OCI-LY1 (cell line): ENCODE measurements around the gene ADGRD2.

ENCODE experiments used
- H2AFZ ChIP-seq: fragments of 200-600 bp; sonication (generic), shearing (Covaris generic); 2 replicates; pipeline ENCODE4 v1.6.0; 2014; ENCODE audit warnings: antibody characterized with exemption, mild to moderate bottlenecking, low read length
- H3F3A ChIP-seq: fragments of 200-600 bp; sonication (generic), shearing (Covaris generic); 2 replicates; pipeline ENCODE4 v1.6.0; 2014; ENCODE audit warnings: mild to moderate bottlenecking, antibody characterized with exemption, low read length, moderate library complexity; ENCODE audit not compliant: insufficient read depth
- H3K27ac ChIP-seq: fragments of 200-600 bp; sonication (generic); 2 replicates; pipeline ENCODE4 v1.5.1; 2014; ENCODE audit warnings: low read length, mixed run types, mild to moderate bottlenecking, low read depth; ENCODE audit not compliant: poor library complexity, severe bottlenecking
- H3K27me3 ChIP-seq: fragments of 200-600 bp; sonication (generic); 2 replicates; pipeline ENCODE4 v1.6.0; 2014; ENCODE audit warnings: antibody characterized with exemption, mild to moderate bottlenecking, low read length, moderate library complexity; ENCODE audit not compliant: insufficient read depth
- H3K36me3 ChIP-seq: fragments of 200-600 bp; sonication (generic); 2 replicates; pipeline ENCODE4 v1.6.1; 2014; ENCODE audit warnings: mild to moderate bottlenecking, antibody characterized with exemption, low read length, moderate library complexity, mixed read lengths; ENCODE audit not compliant: insufficient read depth
- H3K4me1 ChIP-seq: fragments of 200-600 bp; sonication (generic); 2 replicates; pipeline ENCODE4 v1.5.1; 2014; ENCODE audit warnings: mild to moderate bottlenecking, low read length, moderate library complexity; ENCODE audit not compliant: insufficient read depth, severe bottlenecking
- H3K4me2 ChIP-seq: fragments of 200-600 bp; sonication (generic), shearing (Covaris generic); 2 replicates; pipeline ENCODE4 v1.6.1; 2014; ENCODE audit warnings: low read length
- H3K4me3 ChIP-seq: fragments of 200-600 bp; sonication (generic); 2 replicates; pipeline ENCODE4 v1.5.1; 2014; ENCODE audit warnings: low read length, low read depth, mild to moderate bottlenecking, mixed read lengths; ENCODE audit not compliant: poor library complexity, severe bottlenecking
- H3K79me2 ChIP-seq: fragments of 200-600 bp; shearing (Covaris generic); 2 replicates; pipeline ENCODE4 v1.6.1; 2016; ENCODE audit warnings: mixed run types, low read length, mixed read lengths; ENCODE audit not compliant: insufficient read depth
- H3K9ac ChIP-seq: fragments of 200-600 bp; sonication (generic), shearing (Covaris generic); 2 replicates; pipeline ENCODE4 v1.6.1; 2014; ENCODE audit warnings: mild to moderate bottlenecking, low read length, mixed read lengths
- H3K9me2 ChIP-seq: fragments of 200-600 bp; sonication (generic), shearing (Covaris generic); 2 replicates; pipeline ENCODE4 v1.6.1; 2014; ENCODE audit warnings: low read depth, mild to moderate bottlenecking, low read length, mixed read lengths
- H3K9me3 ChIP-seq: fragments of 200-600 bp; shearing (Covaris generic); 2 replicates; pipeline ENCODE4 v1.6.1; 2014; ENCODE audit warnings: low read length, mixed read lengths
- H4K20me1 ChIP-seq: fragments of 200-600 bp; sonication (generic), shearing (Covaris generic); 2 replicates; pipeline ENCODE4 v1.6.0; 2016; ENCODE audit warnings: mild to moderate bottlenecking, low read length; ENCODE audit not compliant: insufficient read depth
- CTCF ChIP-seq: fragments of 200-600 bp; sonication (generic), shearing (Covaris generic); IDR thresholded peaks from 2 replicates; pipeline ENCODE4 v1.5.1; 2017; ENCODE audit warnings: mild to moderate bottlenecking, antibody characterized with exemption, low read length, moderate library complexity, mixed read lengths
- EZH2 ChIP-seq: fragments of 200-600 bp; sonication (generic), shearing (Covaris generic); IDR thresholded peaks from 2 replicates; pipeline ENCODE4 v1.8.0; 2017; ENCODE audit warnings: borderline replicate concordance, mixed run types, mild to moderate bottlenecking, antibody characterized with exemption, low read length, moderate library complexity, mixed read lengths

The ADGRD2 gene

GRCh38 chr9:124501771-124502320 is 51.6 kb downstream of the ADGRD2 start:
- H3K36me3 ChIP-seq = no peaks in the 10 kb centered on the region
- no peaks in the 10 kb centered on the region for H3K9me2 ChIP-seq
- H3K9ac ChIP-seq = no peak overlapping the region
- no peaks in the 10 kb centered on the region for H3K9me3 ChIP-seq
- H3K79me2 ChIP-seq = no peaks in the 10 kb centered on the region
- no peak overlapping the region for H3K4me3 ChIP-seq
- H4K20me1 ChIP-seq = no peaks in the 10 kb centered on the region
- H3K4me2 ChIP-seq = no peak overlapping the region
- no peak overlapping the region for H3K27ac ChIP-seq
- no peak for TF ChIP-seq EZH2
- no peak for TF ChIP-seq CTCF
- no peaks in the 10 kb centered on the region for H3F3A ChIP-seq
- no peaks in the 10 kb centered on the region; the same call in 1 of the 2 replicates for H3K27me3 ChIP-seq
- H3K4me1 ChIP-seq = no peaks in the 10 kb centered on the region
- H2AFZ ChIP-seq = no peak overlapping the region

GRCh38 chr9:124502711-124503702 is 52.8 kb downstream of the ADGRD2 start:
- Histone ChIP-seq H3K9ac (no peak overlapping the region), H3K4me2 (no peak overlapping the region), H3F3A (no peaks in the 10 kb centered on the region), H3K27ac (no peak overlapping the region), H3K36me3 (no peaks in the 10 kb centered on the region), H3K9me3 (no peaks in the 10 kb centered on the region), H3K27me3 (no peaks in the 10 kb centered on the region; the same call in 1 of the 2 replicates), H2AFZ (no peak overlapping the region), H3K4me3 (no peak overlapping the region), H4K20me1 (no peaks in the 10 kb centered on the region), H3K9me2 (no peaks in the 10 kb centered on the region), H3K79me2 (no peaks in the 10 kb centered on the region), H3K4me1 (no peaks in the 10 kb centered on the region)
- TF ChIP-seq CTCF (no peak), EZH2 (no peak)

- Histone ChIP-seq H3K4me2 (no peak overlapping the region), H3K79me2 (no peaks in the 10 kb centered on the region), H2AFZ (no peak overlapping the region), H3K27me3 (no peaks in the 10 kb centered on the region; the same call in 1 of the 2 replicates), H3K27ac (no peak overlapping the region), H3K9me2 (no peaks in the 10 kb centered on the region), H3K4me3 (no peak overlapping the region), H3K36me3 (no peaks in the 10 kb centered on the region), H3F3A (no peaks in the 10 kb centered on the region), H3K9ac (no peak overlapping the region), H4K20me1 (no peaks in the 10 kb centered on the region), H3K4me1 (no peaks in the 10 kb centered on the region), H3K9me3 (no peaks in the 10 kb centered on the region)
- TF ChIP-seq CTCF = no peak
- no peak for TF ChIP-seq EZH2
Measured at GRCh38 chr9:124503713-124504529, 53.7 kb downstream of the ADGRD2 start.
